Measurements from ENCODE around the gene TARBP1. TPM values are rescaled to one million over a fixed set of nuclear protein-coding genes. Genes with fewer than 3 reads are reported as not detected.
"Not testable (repeated sequence)": the region's sequence is repeated elsewhere in the genome, so short reads cannot be mapped to it uniquely, and the experiment has no call there.

Gene TARBP1
- total RNA-seq, 1 donor from 2014 or later: 59.9 TPM

GRCh38 chr1:234437423-234438171, 41.4 kb downstream of the TARBP1 start:
- DNase-seq (ENCODE audit: low spot score): no peak

- DNase-seq (ENCODE audit: low spot score): no peak
Observed at GRCh38 chr1:234435620-234436019, 43.4 kb downstream of the TARBP1 start.

- DNase-seq (ENCODE audit: low spot score): no peak
Observed at GRCh38 chr1:234434706-234435105, 44.3 kb downstream of the TARBP1 start.

- no peak for DNase-seq (ENCODE audit: low spot score)
Observed at GRCh38 chr1:234433563-234434285, 45.3 kb downstream of the TARBP1 start.

- no peak for DNase-seq (ENCODE audit: low spot score)
Observed at GRCh38 chr1:234431255-234431654, 47.7 kb downstream of the TARBP1 start.

DNA sequence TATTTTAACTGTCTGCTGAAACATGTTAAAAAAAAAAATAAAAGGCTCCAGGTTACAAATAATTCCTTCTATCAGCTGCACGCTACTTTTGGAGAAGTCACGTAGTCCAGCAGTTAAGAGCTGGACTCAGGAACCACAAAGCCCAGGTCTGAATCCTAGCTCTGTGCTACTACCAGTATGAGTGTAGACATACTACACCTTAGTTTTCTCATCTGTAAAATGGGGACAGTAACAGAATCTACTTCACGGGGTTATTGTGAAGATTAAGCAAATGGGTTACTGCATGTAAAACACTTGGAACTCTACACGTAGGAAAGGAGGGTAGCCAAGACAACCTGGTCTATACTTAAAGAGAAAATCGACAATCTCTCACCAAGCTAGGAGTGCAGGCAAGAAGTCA, 48.3 kb downstream of the TARBP1 start:
- DNase-seq (ENCODE audit: low spot score): no peak

GRCh38 chr1:234429434-234429806, 49.6 kb downstream of the TARBP1 start:
- DNase-seq (ENCODE audit: low spot score): no peak

DNA sequence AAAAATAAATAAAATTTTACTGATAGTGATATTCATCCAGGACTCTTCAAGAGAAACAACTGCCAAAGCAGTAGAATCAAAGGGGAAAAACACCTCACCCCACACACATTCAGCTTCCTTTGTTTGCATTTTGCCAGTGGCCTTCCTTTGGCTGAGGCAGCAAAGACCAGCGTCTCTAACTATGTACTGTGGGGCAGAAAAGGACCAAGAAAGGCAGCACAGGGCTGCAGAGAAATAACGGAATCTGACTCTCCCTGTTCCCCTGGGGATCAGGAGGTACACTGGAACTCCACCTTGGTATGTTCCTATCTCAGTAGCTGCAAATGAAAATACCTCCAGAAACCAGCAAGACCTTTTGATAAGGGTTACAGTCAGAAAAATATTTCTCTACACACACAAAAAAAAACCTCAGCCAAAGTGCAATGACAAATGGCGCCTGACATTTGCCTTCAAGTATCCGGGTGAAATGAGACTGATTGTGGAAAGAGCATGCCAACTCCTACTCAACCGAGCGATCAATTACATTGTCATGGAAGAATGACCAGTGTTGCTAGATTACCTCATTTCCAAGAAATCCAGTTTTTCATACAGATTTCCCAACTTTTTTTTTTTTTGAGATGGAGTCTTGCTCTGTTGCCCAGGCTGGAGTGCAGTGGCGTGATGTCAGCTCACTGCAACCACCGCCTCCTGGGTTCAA, 50.9 kb downstream of the TARBP1 start:
- DNase-seq (ENCODE audit: low spot score): no peak

DNA sequence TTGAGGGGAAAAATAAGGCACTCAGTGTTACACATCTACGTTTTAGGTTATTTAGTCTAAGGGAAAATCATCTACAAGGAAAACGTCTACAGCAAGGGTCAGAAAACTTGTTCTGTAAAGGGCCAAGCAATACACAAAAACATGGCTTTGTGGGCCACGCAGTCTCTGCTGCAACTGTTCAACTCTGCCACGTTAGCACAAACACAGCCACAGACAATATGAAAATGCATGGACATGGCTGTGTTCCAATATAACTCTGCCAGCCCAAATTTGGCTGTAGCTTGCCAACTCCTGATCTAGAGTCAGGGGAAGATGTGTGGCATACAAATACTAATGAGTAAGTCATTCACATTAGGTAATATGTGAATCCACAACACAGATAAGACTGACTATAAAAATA, 65.0 kb downstream of the TARBP1 start:
- no peak for DNase-seq (ENCODE audit: low spot score)

GRCh38 chr1:234413485-234413884, 65.5 kb downstream of the TARBP1 start:
- no peak for DNase-seq (ENCODE audit: low spot score)

DNA sequence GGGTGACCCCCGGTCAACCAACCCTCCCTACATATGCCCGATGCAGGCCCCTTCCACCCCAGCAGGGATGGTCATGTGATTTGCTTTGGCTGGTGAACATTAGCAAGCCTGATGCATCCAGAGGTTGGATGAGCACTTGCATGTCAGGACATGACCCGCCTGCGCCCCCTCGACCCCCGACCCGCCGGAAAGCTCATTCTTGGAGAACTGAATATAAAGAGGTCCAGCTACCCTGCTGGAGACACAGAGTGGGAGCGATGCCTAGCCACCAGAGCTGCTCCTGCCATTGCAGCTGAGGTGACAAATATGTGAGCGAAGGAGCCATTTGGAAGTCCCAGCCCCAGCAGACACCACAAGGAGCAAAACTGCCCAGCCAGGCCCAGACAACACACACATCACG, 66.1 kb downstream of the TARBP1 start:
- DNase-seq (ENCODE audit: low spot score): no peak

DNA sequence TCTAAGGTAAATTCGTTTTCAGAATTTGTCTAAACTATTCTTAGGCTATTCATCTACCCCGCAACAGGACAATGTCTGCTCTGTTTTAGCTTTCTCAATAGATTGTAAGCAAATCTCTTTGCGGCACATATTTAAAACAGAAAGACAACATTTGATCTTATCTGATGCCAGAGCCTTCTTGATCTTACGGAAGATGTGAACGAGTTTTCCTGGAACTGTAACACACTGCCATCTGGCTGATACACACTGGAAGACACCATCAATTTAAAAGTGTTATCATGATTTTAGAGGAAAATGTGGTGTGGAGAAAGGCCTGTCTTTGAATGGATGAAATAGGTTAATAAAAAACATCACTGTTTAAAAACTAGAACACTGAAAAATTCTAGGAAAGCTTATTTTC, 69.7 kb downstream of the TARBP1 start:
- no peak for DNase-seq (ENCODE audit: low spot score)

- no peak for DNase-seq (ENCODE audit: low spot score)
Observed at GRCh38 chr1:234408757-234409156, 70.2 kb downstream of the TARBP1 start.

DNA sequence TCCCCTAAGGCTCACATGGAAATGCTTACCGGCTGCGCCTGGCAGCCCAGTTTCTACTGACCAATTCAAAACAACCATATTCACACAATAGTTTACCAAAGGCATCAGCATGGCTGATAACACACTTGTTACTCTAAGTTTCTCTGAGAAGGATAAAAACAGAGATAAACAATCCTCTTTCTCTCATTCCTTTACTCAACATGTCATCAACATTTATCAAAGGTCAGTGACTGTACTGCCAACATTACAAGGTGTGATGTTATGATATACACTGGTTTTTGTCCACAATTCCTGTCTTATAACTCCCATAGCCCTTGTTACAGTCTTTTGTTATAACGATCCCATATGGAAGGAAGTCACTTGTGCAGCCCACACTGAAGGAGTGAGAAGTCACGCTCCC, 72.1 kb downstream of the TARBP1 start:
- no peak for DNase-seq (ENCODE audit: low spot score)

- DNase-seq (ENCODE audit: low spot score): no peak
Observed at GRCh38 chr1:234405676-234406075, 73.3 kb downstream of the TARBP1 start.

GRCh38 chr1:234402939-234403338, 76.0 kb downstream of the TARBP1 start:
- no peak for DNase-seq (ENCODE audit: low spot score)

- DNase-seq (ENCODE audit: low spot score): no peak
Observed at GRCh38 chr1:234401658-234402057, 77.3 kb downstream of the TARBP1 start.

GRCh38 chr1:234400773-234401172, 78.2 kb downstream of the TARBP1 start:
- DNase-seq (ENCODE audit: low spot score): no peak

DNA sequence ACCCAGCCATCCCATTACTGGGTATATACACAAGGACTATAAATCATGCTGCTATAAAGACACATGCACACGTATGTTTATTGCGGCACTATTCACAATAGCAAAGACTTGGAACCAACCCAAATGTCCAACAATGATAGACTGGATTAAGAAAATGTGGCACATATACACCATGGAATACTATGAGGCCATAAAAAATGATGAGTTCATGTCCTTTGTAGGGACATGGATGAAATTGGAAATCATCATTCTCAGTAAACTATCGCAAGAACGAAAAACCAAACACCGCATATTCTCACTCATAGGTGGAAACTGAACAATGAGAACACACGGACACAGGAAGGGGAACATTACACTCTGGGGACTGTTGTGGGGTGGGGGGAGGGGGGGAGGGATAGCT, 79.5 kb downstream of the TARBP1 start:
- DNase-seq (ENCODE audit: low spot score): not testable (repeated sequence)

- no peak for DNase-seq (ENCODE audit: low spot score)
Observed at GRCh38 chr1:234398849-234399381, 80.1 kb downstream of the TARBP1 start.

DNA sequence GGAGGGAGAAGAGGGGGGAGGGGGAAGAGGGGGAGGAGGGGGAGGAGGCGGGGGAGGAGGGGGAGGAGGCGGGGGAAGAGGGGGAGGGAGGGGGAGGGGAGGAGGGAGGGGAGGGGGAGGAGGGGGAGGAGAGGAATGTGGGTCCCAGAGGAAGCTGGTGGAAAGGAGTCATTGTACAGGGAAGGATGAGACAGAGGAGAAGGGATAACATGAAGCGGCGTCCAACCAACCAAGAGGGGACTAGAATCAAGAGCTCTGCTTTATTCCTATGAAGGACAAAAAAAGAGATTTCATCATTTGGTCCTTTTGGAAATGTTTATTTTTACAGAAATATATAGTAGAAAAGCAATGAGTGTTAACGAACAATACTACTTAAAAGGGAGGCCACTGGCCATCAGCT, 81.2 kb downstream of the TARBP1 start:
- no peak for DNase-seq (ENCODE audit: low spot score)

- DNase-seq (ENCODE audit: low spot score): no peak
Observed at GRCh38 chr1:234396871-234397270, 82.1 kb downstream of the TARBP1 start.

DNA sequence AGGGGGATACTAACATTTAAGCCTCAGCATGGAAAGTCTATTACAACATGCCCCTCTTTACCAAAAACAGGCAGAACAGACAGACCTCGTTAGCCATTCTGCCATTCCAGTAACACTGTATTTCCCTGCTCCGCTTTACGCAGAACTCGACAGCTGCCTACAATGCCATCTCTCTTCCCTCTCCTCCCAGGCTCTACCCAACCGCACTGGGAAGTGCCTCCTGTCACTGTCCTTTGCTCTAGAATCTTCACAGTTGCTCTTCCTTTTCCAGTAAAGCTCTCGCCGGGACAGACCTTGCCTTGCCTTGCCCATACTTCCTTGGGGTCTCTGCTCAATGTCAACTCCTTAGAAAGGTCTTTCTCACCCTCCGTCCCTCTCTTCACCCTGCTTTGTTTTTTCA, 82.9 kb downstream of the TARBP1 start:
- no peak for DNase-seq (ENCODE audit: low spot score)

All from ureter (tissue), 1 donor.